ENCODE measurements around the gene PLBD2. TPM values are rescaled to one million over a fixed set of nuclear protein-coding genes. Genes with fewer than 3 reads are reported as not detected.

Gene PLBD2
- total RNA-seq, 1 donor from 2014 or later = 52.2 TPM

DNA sequence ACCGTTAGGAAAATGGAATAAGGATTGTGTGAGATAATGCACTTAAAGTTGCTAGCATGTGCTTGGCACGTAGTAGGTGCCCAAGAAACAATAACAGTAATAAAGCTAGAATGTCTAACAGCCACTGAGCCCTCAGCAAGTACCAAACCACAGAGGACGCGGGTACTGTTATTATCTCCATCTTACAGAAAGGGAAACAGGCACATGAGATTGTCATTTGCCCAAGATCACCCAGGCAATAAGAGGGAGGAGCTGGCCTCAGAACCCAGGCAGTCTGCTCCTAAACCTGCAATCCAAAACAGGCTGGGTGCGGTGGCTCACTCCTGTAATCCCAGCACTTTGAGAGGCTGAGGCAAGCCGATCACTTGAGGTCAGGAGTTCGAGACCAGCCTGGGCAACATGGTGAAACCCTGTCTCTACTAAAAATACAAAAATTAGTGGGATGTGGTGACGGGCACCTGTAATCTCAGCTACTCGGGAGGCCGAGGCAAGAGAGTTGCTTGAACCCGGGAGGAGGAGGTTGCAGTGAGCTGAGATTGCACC lies 50.4 kb downstream of the PLBD2 start:
- H3K4me3 Mint-ChIP-seq (ENCODE audit: unreplicated experiment) = no peak overlapping the region
- DNase-seq (ENCODE audit: low read depth) = no peak
- no peak overlapping the region for H3K27ac Mint-ChIP-seq (ENCODE audit: unreplicated experiment)
- Histone ChIP-seq H3K9me3 (ENCODE audit: insufficient read depth, low read depth, low read length) (no peaks in the 10 kb centered on the region), H3K9ac (ENCODE audit: low read length) (no peak overlapping the region), H4K20me1 (ENCODE audit: insufficient read depth, low read length) (no peaks in the 10 kb centered on the region), H3K36me3 (ENCODE audit: insufficient read depth, low read length) (no peaks in the 10 kb centered on the region), H3K4me2 (ENCODE audit: low read length) (no peak overlapping the region), H3K4me3 (ENCODE audit: insufficient read depth, low read depth, low read length) (no peak overlapping the region), H2AFZ (ENCODE audit: low read depth, low read length) (no peak overlapping the region), H3K27me3 (ENCODE audit: insufficient read depth, low read length) (peaks cover 2% of the 10 kb centered on the region), H3K4me1 (ENCODE audit: insufficient read depth, low read length) (no peaks in the 10 kb centered on the region), H3K79me2 (ENCODE audit: insufficient read depth, low read length) (no peaks in the 10 kb centered on the region), H3K27ac (ENCODE audit: low read depth, low read length) (no peak overlapping the region)
- no peaks in the 10 kb centered on the region for H3K36me3 Mint-ChIP-seq (ENCODE audit: low read depth, unreplicated experiment)
- peaks cover 4% of the 10 kb centered on the region for H3K4me1 Mint-ChIP-seq (ENCODE audit: low read depth, unreplicated experiment)
- H3K9me3 Mint-ChIP-seq (ENCODE audit: unreplicated experiment) = peaks cover 2% of the 10 kb centered on the region
- no peak for FAIRE-seq
- no peak for TF ChIP-seq EZH2 (IDR thresholded peaks at IDR 0.05; ENCODE audit: insufficient read depth, low read length)
- peaks cover 17% of the 10 kb centered on the region for H3K27me3 Mint-ChIP-seq (ENCODE audit: low read depth, unreplicated experiment)

DNA sequence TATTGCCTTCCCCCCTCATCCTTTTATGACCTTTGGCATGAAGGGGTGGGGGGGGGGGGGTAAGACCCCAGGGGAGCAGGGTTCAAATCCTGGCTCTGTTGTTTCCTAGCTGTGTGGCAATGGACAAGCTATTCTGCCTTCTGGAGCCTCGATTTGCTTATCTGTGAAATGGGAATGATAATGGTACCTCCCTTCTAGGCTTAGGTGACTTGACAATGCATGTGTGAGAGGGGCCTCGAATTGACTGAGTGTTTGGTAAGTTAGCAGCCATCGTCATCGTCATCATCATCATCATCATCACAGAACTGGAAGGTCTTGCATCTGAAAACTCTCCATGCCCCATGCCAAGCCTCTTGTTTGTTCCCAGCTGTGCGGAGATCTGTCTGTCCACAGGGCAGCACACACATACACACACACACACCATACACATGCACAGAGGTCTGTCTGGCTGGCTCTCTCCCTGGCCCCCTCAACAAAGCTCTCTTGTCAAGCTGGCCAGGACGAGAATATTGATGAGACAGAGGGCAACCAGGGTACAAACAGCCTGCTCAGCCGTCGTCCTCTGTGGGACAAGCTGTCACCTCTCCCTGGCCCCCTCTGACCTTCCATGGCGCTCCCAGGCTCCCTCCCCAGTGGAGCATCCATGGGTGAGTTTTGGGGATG lies 51.2 kb downstream of the PLBD2 start:
- FAIRE-seq = no peak
- H3K4me1 Mint-ChIP-seq (ENCODE audit: low read depth, unreplicated experiment) = peaks cover 4% of the 10 kb centered on the region
- Histone ChIP-seq H3K36me3 (ENCODE audit: insufficient read depth, low read length) (no peaks in the 10 kb centered on the region), H3K4me1 (ENCODE audit: insufficient read depth, low read length) (no peaks in the 10 kb centered on the region), H3K79me2 (ENCODE audit: insufficient read depth, low read length) (no peaks in the 10 kb centered on the region), H4K20me1 (ENCODE audit: insufficient read depth, low read length) (no peaks in the 10 kb centered on the region), H3K9ac (ENCODE audit: low read length) (no peak overlapping the region), H3K9me3 (ENCODE audit: insufficient read depth, low read depth, low read length) (no peaks in the 10 kb centered on the region), H3K4me3 (ENCODE audit: insufficient read depth, low read depth, low read length) (no peak overlapping the region), H3K4me2 (ENCODE audit: low read length) (no peak overlapping the region), H2AFZ (ENCODE audit: low read depth, low read length) (no peak overlapping the region), H3K27me3 (ENCODE audit: insufficient read depth, low read length) (peaks cover 2% of the 10 kb centered on the region), H3K27ac (ENCODE audit: low read depth, low read length) (no peak overlapping the region)
- H3K36me3 Mint-ChIP-seq (ENCODE audit: low read depth, unreplicated experiment) = no peaks in the 10 kb centered on the region
- H3K27ac Mint-ChIP-seq (ENCODE audit: unreplicated experiment) = no peak overlapping the region
- H3K27me3 Mint-ChIP-seq (ENCODE audit: low read depth, unreplicated experiment) = peaks cover 18% of the 10 kb centered on the region
- TF ChIP-seq, protein P1, sequence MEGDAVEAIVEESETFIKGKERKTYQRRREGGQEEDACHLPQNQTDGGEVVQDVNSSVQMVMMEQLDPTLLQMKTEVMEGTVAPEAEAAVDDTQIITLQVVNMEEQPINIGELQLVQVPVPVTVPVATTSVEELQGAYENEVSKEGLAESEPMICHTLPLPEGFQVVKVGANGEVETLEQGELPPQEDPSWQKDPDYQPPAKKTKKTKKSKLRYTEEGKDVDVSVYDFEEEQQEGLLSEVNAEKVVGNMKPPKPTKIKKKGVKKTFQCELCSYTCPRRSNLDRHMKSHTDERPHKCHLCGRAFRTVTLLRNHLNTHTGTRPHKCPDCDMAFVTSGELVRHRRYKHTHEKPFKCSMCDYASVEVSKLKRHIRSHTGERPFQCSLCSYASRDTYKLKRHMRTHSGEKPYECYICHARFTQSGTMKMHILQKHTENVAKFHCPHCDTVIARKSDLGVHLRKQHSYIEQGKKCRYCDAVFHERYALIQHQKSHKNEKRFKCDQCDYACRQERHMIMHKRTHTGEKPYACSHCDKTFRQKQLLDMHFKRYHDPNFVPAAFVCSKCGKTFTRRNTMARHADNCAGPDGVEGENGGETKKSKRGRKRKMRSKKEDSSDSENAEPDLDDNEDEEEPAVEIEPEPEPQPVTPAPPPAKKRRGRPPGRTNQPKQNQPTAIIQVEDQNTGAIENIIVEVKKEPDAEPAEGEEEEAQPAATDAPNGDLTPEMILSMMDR (IDR thresholded peaks at IDR 0.05; ENCODE audit: insufficient read depth, low read depth, low read length) = no peak
- TF ChIP-seq EZH2 (IDR thresholded peaks at IDR 0.05; ENCODE audit: insufficient read depth, low read length) = no peak
- peaks cover 2% of the 10 kb centered on the region for H3K9me3 Mint-ChIP-seq (ENCODE audit: unreplicated experiment)
- H3K4me3 Mint-ChIP-seq (ENCODE audit: unreplicated experiment) = no peak overlapping the region
- no peak for DNase-seq (ENCODE audit: low read depth)

DNA sequence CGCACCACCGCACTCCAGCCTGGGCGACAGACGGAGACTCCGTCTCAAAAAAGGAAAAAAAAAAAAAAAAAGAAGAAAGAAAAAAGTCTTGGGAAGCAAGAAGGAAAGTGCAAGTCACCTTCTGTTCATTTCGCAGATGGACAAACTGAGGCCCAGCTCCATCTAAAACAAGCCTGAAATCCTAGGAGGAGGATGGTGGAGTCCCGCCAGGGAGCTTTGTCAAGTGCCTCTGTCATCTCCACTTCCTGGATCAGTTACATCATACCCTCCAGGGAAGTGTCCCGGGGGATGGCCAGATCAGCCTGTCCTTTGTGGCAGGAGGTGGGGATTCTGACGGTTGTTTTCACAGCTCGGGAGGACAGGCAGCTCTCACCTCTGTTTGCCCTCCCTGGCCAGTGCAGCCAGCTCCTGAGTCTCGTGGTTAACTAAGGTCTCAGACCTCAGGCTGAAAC lies 55.1 kb downstream of the PLBD2 start:
- Histone ChIP-seq H3K4me1 (ENCODE audit: insufficient read depth, low read length) (no peaks in the 10 kb centered on the region), H3K27ac (ENCODE audit: low read depth, low read length) (no peak overlapping the region), H3K36me3 (ENCODE audit: insufficient read depth, low read length) (no peaks in the 10 kb centered on the region), H2AFZ (ENCODE audit: low read depth, low read length) (no peak overlapping the region), H3K27me3 (ENCODE audit: insufficient read depth, low read length) (peaks cover 2% of the 10 kb centered on the region), H3K79me2 (ENCODE audit: insufficient read depth, low read length) (no peaks in the 10 kb centered on the region), H3K9me3 (ENCODE audit: insufficient read depth, low read depth, low read length) (no peaks in the 10 kb centered on the region), H3K4me2 (ENCODE audit: low read length) (no peak overlapping the region), H3K4me3 (ENCODE audit: insufficient read depth, low read depth, low read length) (no peak overlapping the region), H4K20me1 (ENCODE audit: insufficient read depth, low read length) (no peaks in the 10 kb centered on the region), H3K9ac (ENCODE audit: low read length) (no peak overlapping the region)
- Mint-ChIP-seq H3K4me1 (ENCODE audit: low read depth, unreplicated experiment) (peaks cover 4% of the 10 kb centered on the region), H3K27ac (ENCODE audit: unreplicated experiment) (no peak overlapping the region), H3K4me3 (ENCODE audit: unreplicated experiment) (no peak overlapping the region), H3K36me3 (ENCODE audit: low read depth, unreplicated experiment) (no peaks in the 10 kb centered on the region), H3K27me3 (ENCODE audit: low read depth, unreplicated experiment) (peaks cover 24% of the 10 kb centered on the region), H3K9me3 (ENCODE audit: unreplicated experiment) (peaks cover 2% of the 10 kb centered on the region)
- DNase-seq (ENCODE audit: low read depth) = no peak
- no peak for TF ChIP-seq EZH2 (IDR thresholded peaks at IDR 0.05; ENCODE audit: insufficient read depth, low read length)
- TF ChIP-seq, protein P1 (IDR thresholded peaks at IDR 0.05; ENCODE audit: insufficient read depth, low read depth, low read length) = no peak
- no peak for FAIRE-seq

Data from astrocyte (in vitro differentiated cells and primary cell).